Tibial nerve (tissue), 4 donors: Measurements from ENCODE around the gene LRCH4. TPM values are rescaled to one million over a fixed set of nuclear protein-coding genes. Genes with fewer than 3 reads are reported as not detected.

Experiments
- DNase-seq, 2 donors: peaks; one replicate each; pipeline ENCODE4 v3.0.0-alpha.2; 2019; ENCODE audit warnings: low spot score in 2 of 2
- H3K27ac ChIP-seq, 4 donors: fragments of 200-600 bp; sonication (generic) in 3 of 4; one replicate each; pipeline ENCODE4 v1.5.1; 2017 to 2019; ENCODE audit warnings: mild to moderate bottlenecking in 1 of 4
- H3K27me3 ChIP-seq, 2 donors: fragments of 200-600 bp; sonication (generic) in 1 of 2; one replicate each; pipeline versions ENCODE4 v1.5.1 to v1.6.0; 2017 to 2019
- H3K36me3 ChIP-seq, 3 donors: fragments of 200-600 bp; sonication (generic); one replicate each; pipeline ENCODE4 v1.5.1; 2018 to 2019
- H3K4me1 ChIP-seq, 4 donors: fragments of 200-600 bp; sonication (generic) in 3 of 4; one replicate each; pipeline ENCODE4 v1.5.1; 2017 to 2019
- H3K4me3 ChIP-seq, 4 donors: fragments of 200-600 bp; sonication (generic) in 3 of 4; one replicate each; pipeline ENCODE4 v1.5.1; 2017 to 2019; ENCODE audit warnings: mild to moderate bottlenecking in 1 of 4, moderate library complexity in 1 of 4
- H3K9me3 ChIP-seq, 4 donors: fragments of 200-600 bp; sonication (generic) in 3 of 4; one replicate each; pipeline ENCODE4 v1.5.1; 2017 to 2019
- CTCF ChIP-seq, 5 experiments: fragments of 200-600 bp in 3 of 5; fragments of 450-650 bp in 2 of 5; sonication (generic) in 3 of 5; IDR thresholded peaks; one replicate each; pipeline ENCODE4 v1.5.1; 2016 to 2019; ENCODE audit warnings: antibody characterized with exemption in 5 of 5, mild to moderate bottlenecking in 3 of 5, moderate library complexity in 2 of 5
- EP300 ChIP-seq, 2 donors: sonication (generic); formaldehyde crosslinking; IDR thresholded peaks; one replicate each; pipeline ENCODE4 v1.6.1; 2017; ENCODE audit warnings: antibody characterized with exemption in 2 of 2, mild to moderate bottlenecking in 1 of 2
- POLR2A ChIP-seq, 2 donors: fragments of 450-650 bp; IDR thresholded peaks; one replicate each; pipeline ENCODE4 v1.6.1; 2017; ENCODE audit warnings: antibody characterized with exemption in 2 of 2, mild to moderate bottlenecking in 2 of 2, moderate library complexity in 2 of 2
- WGBS, 2 donors: methylation state at CpG; one replicate each; pipeline ENCODE4 v1.1.5; 2018; 5-methylcytosine and 5-hydroxymethylcytosine counted together
- total RNA-seq, 4 donors: library from RNA; depleted of rRNA; stranded (reverse); fragments of >200 nt; gene quantifications; one replicate each; pipeline ENCODE4 v1.1.0, GENCODE V29; 2016

The LRCH4 gene
- total RNA-seq, 4 donors from 2014 or later: 135 to 174 (median 170) TPM

- DNase-seq: peak; percentile 57 to 69
- no peak for TF ChIP-seq EP300 (IDR thresholded peaks at IDR 0.05)
- TF ChIP-seq POLR2A (IDR thresholded peaks at IDR 0.05): peak in 1 of 2 donors; percentile 11
- TF ChIP-seq CTCF (IDR thresholded peaks at IDR 0.05): no peak
- H3K4me3 ChIP-seq: peak overlapping the region in 3 of 4 donors; percentile 16 to 40 (median 39)
- peak overlapping the region in 2 of 4 donors; percentile 52 to 71 for H3K27ac ChIP-seq
- H3K36me3 ChIP-seq: peaks cover 0 to under 1% (median 0%) of the 10 kb centered on the region in 3 donors
- 4 to 7% methylated on average over 19 to 31 of the region's 37 CpGs for WGBS, 2 donors
- H3K27me3 ChIP-seq: no peaks in the 10 kb centered on the region
- H3K9me3 ChIP-seq: no peaks in the 10 kb centered on the region
- H3K4me1 ChIP-seq: peaks cover 0 to 12% (median 8%) of the 10 kb centered on the region in 4 donors
These were observed 40.8 kb upstream of the LRCH4 start for GRCh38 chr7:100626530-100627237.

- 28 to 30% methylated on average over 3 of the region's 3 CpGs for WGBS, 2 donors
- DNase-seq: no peak
- Histone ChIP-seq H3K27me3 (no peaks in the 10 kb centered on the region), H3K4me3 (peak overlapping the region in 2 of 4 donors; percentile 39 to 40), H3K9me3 (no peaks in the 10 kb centered on the region), H3K4me1 (peaks cover 0 to 12% (median 8%) of the 10 kb centered on the region in 4 donors), H3K27ac (peak overlapping the region in 1 of 4 donors; percentile 52), H3K36me3 (peaks cover 0 to 5% (median 0%) of the 10 kb centered on the region in 3 donors)
- TF ChIP-seq POLR2A (IDR thresholded peaks at IDR 0.05): no peak
- TF ChIP-seq EP300 (IDR thresholded peaks at IDR 0.05): no peak
- no peak for TF ChIP-seq CTCF (IDR thresholded peaks at IDR 0.05)
These were observed 40.1 kb upstream of the LRCH4 start for GRCh38 chr7:100626055-100626454.

- no peaks in the 10 kb centered on the region for H3K9me3 ChIP-seq
- 81 to 83% methylated on average over 15 of the region's 15 CpGs for whole genome bisulfite sequencing, 2 donors
- H3K4me1 ChIP-seq: peaks cover 0 to 12% (median 8%) of the 10 kb centered on the region in 4 donors
- H3K4me3 ChIP-seq: no peak overlapping the region
- TF ChIP-seq CTCF (IDR thresholded peaks at IDR 0.05) (no peak), EP300 (IDR thresholded peaks at IDR 0.05) (no peak), POLR2A (IDR thresholded peaks at IDR 0.05) (no peak)
- H3K27me3 ChIP-seq: no peaks in the 10 kb centered on the region
- no peak for DNase-seq
- no peak overlapping the region for H3K27ac ChIP-seq
- H3K36me3 ChIP-seq: peaks cover 0 to 21% (median 0%) of the 10 kb centered on the region in 3 donors
These were observed 38.3 kb upstream of the LRCH4 start for GRCh38 chr7:100623951-100624824.

GRCh38 chr7:100621554-100621953, 35.6 kb upstream of the LRCH4 start:
- TF ChIP-seq CTCF (IDR thresholded peaks at IDR 0.05) (no peak), EP300 (IDR thresholded peaks at IDR 0.05) (no peak)
- H3K36me3 ChIP-seq: peaks cover 0 to 28% (median 0%) of the 10 kb centered on the region in 3 donors
- H3K9me3 ChIP-seq: no peaks in the 10 kb centered on the region
- no peak for DNase-seq
- no peaks in the 10 kb centered on the region for H3K27me3 ChIP-seq
- peaks cover 0 to 6% (median 2%) of the 10 kb centered on the region in 4 donors for H3K4me1 ChIP-seq
- no peak overlapping the region for H3K27ac ChIP-seq
- WGBS, 2 donors: 64 to 71% methylated on average over 8 of the region's 8 CpGs
- no peak overlapping the region for H3K4me3 ChIP-seq
